ENCODE data around the gene FAM120A.

GRCh38 chr9:93603906-93604326 is 152.4 kb downstream of the FAM120A start:
- no peak for TF ChIP-seq CTCF (conservative IDR thresholded peaks at IDR 0.05; ENCODE audit: low read length)
- no peak for TF ChIP-seq EZH2phosphoT487 (IDR thresholded peaks at IDR 0.05; ENCODE audit: borderline replicate concordance)
